Adrenal gland (tissue), 12 donors: ENCODE measurements around the gene RAB40C. TPM values are rescaled to one million over a fixed set of nuclear protein-coding genes. Genes with fewer than 3 reads are reported as not detected.

Source experiments
- DNase-seq, 7 donors: peaks; one replicate each; pipeline ENCODE4 v3.0.0-alpha.2; 2019 to 2020
- H3K27ac ChIP-seq, 5 donors: fragments of 200-600 bp; sonication (generic) in 4 of 5; 1 replicate in 3 of 5; 2 replicates in 2 of 5; pipeline versions ENCODE4 v1.5.1 to v1.8.0; 2016 to 2020; ENCODE audit warnings: mild to moderate bottlenecking in 1 of 5
- H3K27me3 ChIP-seq: fragments of 200-600 bp; 2 replicates; pipeline ENCODE4 v1.8.0; 2021
- H3K36me3 ChIP-seq, 2 donors: fragments of 200-600 bp; replicated peaks in 1 of 2; 1 replicate in 1 of 2; 2 replicates in 1 of 2; pipeline versions ENCODE4 v1.5.1 to v1.8.0; 2018 to 2022
- H3K4me1 ChIP-seq, 2 donors: fragments of 200-600 bp; replicated peaks in 1 of 2; 1 replicate in 1 of 2; 2 replicates in 1 of 2; pipeline versions ENCODE4 v1.5.1 to v1.8.0; 2018 to 2021
- H3K4me3 ChIP-seq, 4 donors: fragments of 200-600 bp; sonication (generic) in 3 of 4; one replicate each; pipeline ENCODE4 v1.5.1; 2016 to 2018
- H3K9me3 ChIP-seq, 3 donors: fragments of 200-600 bp; sonication (generic) in 1 of 3; replicated peaks in 1 of 3; 1 replicate in 2 of 3; 2 replicates in 1 of 3; pipeline versions ENCODE4 v1.5.1 to v1.8.0; 2016 to 2021
- CTCF ChIP-seq, 6 experiments: fragments of 450-650 bp in 4 of 6; fragments of 200-600 bp in 2 of 6; sonication (generic) in 1 of 6; IDR thresholded peaks; 1 replicate in 5 of 6; 2 replicates in 1 of 6; pipeline versions ENCODE4 v1.5.1 to v1.8.0; 2016 to 2021; ENCODE audit warnings: antibody characterized with exemption in 6 of 6, mild to moderate bottlenecking in 2 of 6, moderate library complexity in 1 of 6
- POLR2A ChIP-seq, 2 donors: fragments of 450-650 bp; IDR thresholded peaks; one replicate each; pipeline ENCODE4 v1.6.1; 2017; ENCODE audit warnings: antibody characterized with exemption in 2 of 2, mild to moderate bottlenecking in 2 of 2, moderate library complexity in 1 of 2
- WGBS, 4 donors: extraction: QIAGEN DNeasy Blood & Tissue Kit in 2 of 4; methylation state at CpG; one replicate each; pipeline versions ENCODE4 v1.1.5 to v1.1.7; 2013 to 2017; 5-methylcytosine and 5-hydroxymethylcytosine counted together
- intact Hi-C, 2 donors: fragments of 100-400 bp; cut with DNase I; formaldehyde crosslinking; loops; one replicate each; pipeline versions ENCODE4 v1.14.1 to v1.15.0; 2022 to 2023
- polyA plus RNA-seq, 3 donors: library from polyadenylated mRNA; stranded (reverse); fragments of 200-250 nt in 2 of 3; fragments of 350-450 nt in 1 of 3; fragmentation: Illumina TruSeq in 1 of 3; extraction: RNeasy Lipid Tissue Mini Kit (QIAGEN cat#74804) in 1 of 3; gene quantifications; one replicate each; pipeline ENCODE4 v1.2.3, GENCODE V29; 2013 to 2014
- total RNA-seq, 9 donors: library from RNA; depleted of rRNA in 4 of 9; stranded (reverse); fragments of >200 nt in 4 of 9; fragments of 120-200 nt in 1 of 9; fragmentation: NEBNext Ultra II Directional in 1 of 9; extraction: Animal tissue kit (Norgen Biotek cat#: 25700) in 1 of 9; gene quantifications; one replicate each; pipeline versions ENCODE4 v1.1.0 to v1.2.4, GENCODE V29; 2013 to 2023
- donor health status: healthy with polysubstance abuse.
- donor health status: Bipolar disorder and iron deficiency.
- donor health status: DM: yes; HTN: yes; CAD: no.
- donor health status: DM: no; HTN: no; CAD: no.
- donor health status: DM: no; HTN: no; CAD: no.
- donor health status: DM: yes; HTN: yes; CAD: no.

RAB40C gene
- total and polyA plus RNA-seq, 12 donors, result 2.3 to 36.2 (median 15.8) TPM

DNA sequence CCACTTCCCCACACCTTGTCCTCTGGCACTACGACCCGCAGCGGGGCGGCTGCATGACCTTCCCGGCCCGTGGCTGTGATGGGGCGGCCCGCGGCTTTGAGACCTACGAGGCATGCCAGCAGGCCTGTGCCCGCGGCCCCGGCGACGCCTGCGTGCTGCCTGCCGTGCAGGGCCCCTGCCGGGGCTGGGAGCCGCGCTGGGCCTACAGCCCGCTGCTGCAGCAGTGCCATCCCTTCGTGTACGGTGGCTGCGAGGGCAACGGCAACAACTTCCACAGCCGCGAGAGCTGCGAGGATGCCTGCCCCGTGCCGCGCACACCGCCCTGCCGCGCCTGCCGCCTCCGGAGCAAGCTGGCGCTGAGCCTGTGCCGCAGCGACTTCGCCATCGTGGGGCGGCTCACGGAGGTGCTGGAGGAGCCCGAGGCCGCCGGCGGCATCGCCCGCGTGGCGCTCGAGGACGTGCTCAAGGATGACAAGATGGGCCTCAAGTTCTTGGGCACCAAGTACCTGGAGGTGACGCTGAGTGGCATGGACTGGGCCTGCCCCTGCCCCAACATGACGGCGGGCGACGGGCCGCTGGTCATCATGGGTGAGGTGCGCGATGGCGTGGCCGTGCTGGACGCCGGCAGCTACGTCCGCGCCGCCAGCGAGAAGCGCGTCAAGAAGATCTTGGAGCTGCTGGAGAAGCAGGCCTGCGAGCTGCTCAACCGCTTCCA is 43.6 kb downstream of the RAB40C start:
- peak in 3 of 7 donors; percentile 18 to 29 (median 20) for DNase-seq
- 95 to 97% (median 95%) methylated on average over 25 to 74 of the region's 74 CpGs for WGBS, 4 donors
- Histone ChIP-seq H3K4me1 (peaks cover 20 to 40% of the 10 kb centered on the region in 2 donors), H3K4me3 (no peak overlapping the region), H3K27ac (no peak overlapping the region), H3K27me3 (no peaks in the 10 kb centered on the region), H3K9me3 (no peaks in the 10 kb centered on the region), H3K36me3 (no peaks in the 10 kb centered on the region)
- TF ChIP-seq CTCF (IDR thresholded peaks at IDR 0.05), result no peak
- TF ChIP-seq POLR2A (IDR thresholded peaks at IDR 0.05), result no peak
- intact Hi-C loops, result no loop called here

DNA sequence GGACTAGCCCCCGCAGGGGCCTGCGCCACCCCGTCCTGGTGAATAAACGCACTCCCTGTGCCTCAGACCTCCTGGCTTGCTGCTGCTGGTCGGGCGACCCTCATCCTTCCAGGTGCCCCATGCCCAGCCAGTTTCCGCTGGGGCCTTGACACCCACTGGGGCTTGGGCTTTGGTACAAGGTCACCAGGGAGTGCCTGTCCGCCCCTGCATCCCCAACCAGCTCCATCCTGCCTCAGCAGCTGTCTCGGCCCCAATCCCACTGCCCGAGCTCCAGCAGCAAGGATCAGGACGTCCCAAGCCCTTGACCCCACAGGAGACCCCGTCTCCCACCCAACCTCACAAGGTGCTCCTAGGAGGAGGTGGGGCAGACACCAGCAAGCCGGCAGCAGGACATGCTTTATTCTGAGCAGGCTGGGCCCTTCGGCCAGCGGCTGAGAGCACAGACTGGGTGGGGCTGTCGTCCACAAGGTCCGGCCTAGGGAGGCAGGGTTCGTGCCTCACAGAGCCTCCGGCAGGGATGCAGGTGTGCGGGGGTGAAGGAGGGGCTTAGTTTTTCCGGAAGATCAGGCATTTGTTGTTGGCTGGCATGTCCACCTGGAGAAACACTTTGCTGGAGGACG is 44.3 kb downstream of the RAB40C start:
- TF ChIP-seq CTCF (IDR thresholded peaks at IDR 0.05) (no peak), POLR2A (IDR thresholded peaks at IDR 0.05) (no peak)
- Histone ChIP-seq H3K4me1 (peaks cover 27 to 47% of the 10 kb centered on the region in 2 donors), H3K4me3 (no peak overlapping the region), H3K27me3 (no peaks in the 10 kb centered on the region), H3K36me3 (no peaks in the 10 kb centered on the region), H3K9me3 (no peaks in the 10 kb centered on the region), H3K27ac (no peak overlapping the region)
- WGBS, 4 donors, result 87 to 95% (median 91%) methylated on average over 13 to 22 of the region's 22 CpGs
- intact Hi-C loops, result no loop called here
- DNase-seq, result peak in 4 of 7 donors; percentile 15 to 38 (median 32)

DNA sequence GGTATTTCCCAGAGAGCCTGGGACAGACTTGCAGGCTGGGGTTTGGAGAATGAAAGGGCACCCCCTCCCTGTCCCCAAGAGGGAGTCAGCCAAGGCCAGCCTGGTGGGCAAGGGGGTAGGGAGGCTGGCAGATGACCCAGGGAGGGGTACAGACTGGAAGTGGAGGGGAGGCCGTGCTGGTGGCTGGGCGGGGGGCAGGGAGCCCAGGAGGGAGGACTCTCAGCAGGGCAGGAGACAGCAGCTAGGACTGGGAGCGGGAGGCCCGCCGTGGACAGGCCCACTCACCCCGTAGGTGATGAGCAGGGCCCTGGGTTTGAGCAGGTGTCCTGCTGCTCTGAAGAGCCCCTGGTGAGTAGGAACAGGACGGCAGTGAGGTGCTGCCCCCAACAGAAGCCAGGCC is 45.1 kb downstream of the RAB40C start:
- intact Hi-C loops, result no loop called here
- TF ChIP-seq CTCF (IDR thresholded peaks at IDR 0.05) (no peak), POLR2A (IDR thresholded peaks at IDR 0.05) (no peak)
- no peak overlapping the region for H3K27ac ChIP-seq
- peak overlapping the region in 1 of 4 donors; percentile 91 for H3K4me3 ChIP-seq
- H3K4me1 ChIP-seq, result peaks cover 29 to 43% of the 10 kb centered on the region in 2 donors
- no peaks in the 10 kb centered on the region for H3K36me3 ChIP-seq
- peak in 3 of 7 donors; percentile 33 to 41 (median 35) for DNase-seq
- no peaks in the 10 kb centered on the region for H3K27me3 ChIP-seq
- H3K9me3 ChIP-seq, result no peaks in the 10 kb centered on the region
- 85 to 100% (median 89%) methylated on average over 2 to 7 of the region's 7 CpGs for WGBS, 4 donors

DNA sequence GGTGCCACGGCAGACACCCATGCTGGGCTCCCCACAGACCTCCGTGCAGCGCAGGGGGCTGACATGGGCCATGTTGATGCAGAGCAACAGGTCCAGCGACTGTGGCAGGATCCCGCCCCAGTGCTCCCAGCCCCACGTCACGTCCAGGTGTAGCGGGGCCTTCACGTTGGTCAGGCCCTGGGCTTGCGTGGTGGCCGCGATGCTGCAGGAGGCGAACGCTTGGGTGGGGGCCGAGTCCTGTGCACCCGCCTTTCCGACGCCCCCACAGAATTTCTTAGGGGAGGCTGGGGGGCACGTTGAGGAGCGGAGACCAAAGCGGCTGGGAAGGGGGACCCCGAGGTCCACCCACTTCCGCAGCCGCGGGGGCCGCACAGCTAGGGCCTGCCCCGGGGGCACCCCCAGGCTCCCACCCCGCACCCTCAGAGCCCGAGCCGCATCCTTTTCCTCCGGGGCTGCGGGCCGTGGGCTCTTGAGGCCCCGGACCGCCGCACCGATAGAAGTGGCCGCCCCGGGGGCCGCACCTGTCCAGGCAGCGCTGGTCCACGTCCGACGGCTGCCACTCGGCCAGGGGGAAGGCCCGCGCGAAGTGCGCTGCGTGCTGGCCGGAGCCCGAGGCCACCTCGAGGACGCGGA is 45.8 kb downstream of the RAB40C start:
- peak overlapping the region in 4 of 5 donors; percentile 98 for H3K27ac ChIP-seq
- no peak for TF ChIP-seq CTCF (IDR thresholded peaks at IDR 0.05)
- peak in 1 of 2 donors; percentile 18 for TF ChIP-seq POLR2A (IDR thresholded peaks at IDR 0.05)
- no peaks in the 10 kb centered on the region for H3K9me3 ChIP-seq
- peak overlapping the region in 3 of 4 donors; percentile 8 to 91 (median 68) for H3K4me3 ChIP-seq
- intact Hi-C loops, result no loop called here
- peaks cover 29 to 36% of the 10 kb centered on the region in 2 donors for H3K4me1 ChIP-seq
- H3K36me3 ChIP-seq, result no peaks in the 10 kb centered on the region
- peak in 4 of 7 donors; percentile 38 to 57 (median 42) for DNase-seq
- WGBS, 4 donors, result 0 to 36% (median 4%) methylated on average over 1 to 55 of the region's 55 CpGs
- no peaks in the 10 kb centered on the region for H3K27me3 ChIP-seq
